Tibial artery (tissue), 4 donors: ENCODE results near the gene DOP1B.
"Not testable (repeated sequence)": the region's sequence is repeated elsewhere in the genome, so short reads cannot be mapped to it uniquely, and the experiment has no call there.

Experiments used
- DNase-seq, 2 donors: peaks; one replicate each; pipeline ENCODE4 v3.0.0-alpha.2; 2019
- H3K27ac ChIP-seq, 2 donors: fragments of 200-600 bp; sonication (generic) in 1 of 2; 1 replicate in 1 of 2; 2 replicates in 1 of 2; pipeline ENCODE4 v1.5.1; 2018 to 2019; ENCODE audit warnings: mild to moderate bottlenecking in 1 of 2
- H3K27me3 ChIP-seq, 2 donors: fragments of 200-600 bp; sonication (generic) in 1 of 2; one replicate each; pipeline versions ENCODE4 v1.5.1 to v1.6.0; 2016 to 2019
- H3K36me3 ChIP-seq, 3 donors: fragments of 200-600 bp; sonication (generic) in 2 of 3; one replicate each; pipeline ENCODE4 v1.5.1; 2016 to 2019; ENCODE audit warnings: mild to moderate bottlenecking in 2 of 3
- H3K4me1 ChIP-seq, 4 donors: fragments of 200-600 bp; sonication (generic) in 2 of 4; 1 replicate in 3 of 4; 2 replicates in 1 of 4; pipeline ENCODE4 v1.5.1; 2016 to 2019
- H3K4me3 ChIP-seq, 2 donors: fragments of 200-600 bp; sonication (generic) in 1 of 2; 1 replicate in 1 of 2; 2 replicates in 1 of 2; pipeline ENCODE4 v1.5.1; 2018 to 2019; ENCODE audit warnings: mild to moderate bottlenecking in 2 of 2
- H3K9me3 ChIP-seq, 3 donors: fragments of 200-600 bp; sonication (generic) in 1 of 3; one replicate each; pipeline ENCODE4 v1.5.1; 2016 to 2019
- CTCF ChIP-seq, 2 experiments: fragments of 200-600 bp in 1 of 2; fragments of 450-650 bp in 1 of 2; IDR thresholded peaks; one replicate each; pipeline ENCODE4 v1.5.1; 2017 to 2019; ENCODE audit warnings: antibody characterized with exemption in 2 of 2, mild to moderate bottlenecking in 1 of 2, moderate library complexity in 1 of 2
- intact Hi-C: fragments of 100-400 bp; cut with DNase I; formaldehyde crosslinking; loops from one replicate; pipeline ENCODE4 v1.15.0; 2023; ENCODE audit warnings: low total_unique reads

Gene DOP1B

GRCh38 chr21:36193200-36193599, 36.6 kb downstream of the DOP1B start:
- Histone ChIP-seq H3K4me1 (peaks cover 0 to 11% (median 3%) of the 10 kb centered on the region in 4 donors), H3K36me3 (no peaks in the 10 kb centered on the region), H3K4me3 (no peak overlapping the region), H3K27me3 (no peaks in the 10 kb centered on the region), H3K9me3 (no peaks in the 10 kb centered on the region), H3K27ac (no peak overlapping the region)
- no peak for DNase-seq
- intact Hi-C loops = no loop called here
- no peak for TF ChIP-seq CTCF (IDR thresholded peaks at IDR 0.05)

- H3K4me1 ChIP-seq = peaks cover 0 to 5% (median 0%) of the 10 kb centered on the region in 4 donors
- intact Hi-C loops = no loop called here
- H3K4me3 ChIP-seq = no peak overlapping the region
- peaks cover 0 to 6% (median 6%) of the 10 kb centered on the region in 3 donors for H3K36me3 ChIP-seq
- no peak for TF ChIP-seq CTCF (IDR thresholded peaks at IDR 0.05)
- no peaks in the 10 kb centered on the region for H3K27me3 ChIP-seq
- no peak for DNase-seq
- H3K9me3 ChIP-seq = no peaks in the 10 kb centered on the region
- H3K27ac ChIP-seq = no peak overlapping the region
These were observed 37.4 kb downstream of the DOP1B start for GRCh38 chr21:36194024-36194423.

- no peak for TF ChIP-seq CTCF (IDR thresholded peaks at IDR 0.05)
- no peaks in the 10 kb centered on the region for H3K27me3 ChIP-seq
- no peaks in the 10 kb centered on the region for H3K4me1 ChIP-seq
- peaks cover 7 to 19% (median 18%) of the 10 kb centered on the region in 3 donors for H3K36me3 ChIP-seq
- intact Hi-C loops = no loop called here
- H3K9me3 ChIP-seq = no peaks in the 10 kb centered on the region
- no peak for DNase-seq
- H3K4me3 ChIP-seq = no peak overlapping the region
- H3K27ac ChIP-seq = no peak overlapping the region
These were observed 39.0 kb downstream of the DOP1B start for GRCh38 chr21:36195613-36196012.

GRCh38 chr21:36199021-36199420, 42.4 kb downstream of the DOP1B start:
- intact Hi-C loops = no loop called here
- H3K36me3 ChIP-seq = peaks cover 7 to 20% (median 18%) of the 10 kb centered on the region in 3 donors
- H3K4me1 ChIP-seq = no peaks in the 10 kb centered on the region
- DNase-seq = no peak
- no peaks in the 10 kb centered on the region for H3K9me3 ChIP-seq
- H3K27me3 ChIP-seq = no peaks in the 10 kb centered on the region
- no peak overlapping the region for H3K27ac ChIP-seq
- H3K4me3 ChIP-seq = no peak overlapping the region
- no peak for TF ChIP-seq CTCF (IDR thresholded peaks at IDR 0.05)

- H3K9me3 ChIP-seq, H3K27me3 ChIP-seq, intact Hi-C loops, H3K27ac ChIP-seq, DNase-seq, H3K4me3 ChIP-seq, H3K4me1 ChIP-seq: not testable (repeated sequence)
- H3K36me3 ChIP-seq = peaks cover 7 to 20% (median 18%) of the 10 kb centered on the region in 3 donors
These were observed 43.0 kb downstream of the DOP1B start for GRCh38 chr21:36199575-36199974.

GRCh38 chr21:36200081-36200561, 43.5 kb downstream of the DOP1B start:
- intact Hi-C loops = no loop called here
- no peaks in the 10 kb centered on the region for H3K9me3 ChIP-seq
- H3K27ac ChIP-seq = no peak overlapping the region
- DNase-seq = no peak
- no peaks in the 10 kb centered on the region for H3K27me3 ChIP-seq
- H3K36me3 ChIP-seq = peaks cover 7 to 20% (median 18%) of the 10 kb centered on the region in 3 donors
- TF ChIP-seq CTCF (IDR thresholded peaks at IDR 0.05) = no peak
- no peaks in the 10 kb centered on the region for H3K4me1 ChIP-seq
- H3K4me3 ChIP-seq = no peak overlapping the region
